ENCODE data around the gene MYO1B.

GRCh38 chr2:191412353-191412752 lies 167.1 kb downstream of the MYO1B start:
- TF ChIP-seq CTCF (optimal IDR thresholded peaks at IDR 0.05 in 1 of 3, IDR thresholded peaks at IDR 0.05 in 1 of 3, conservative IDR thresholded peaks at IDR 0.05 in 1 of 3; ENCODE audit: extremely low read depth in 1 of 3, insufficient read depth in 2 of 3, low read length in 3 of 3) (no peak), EZH2 (IDR thresholded peaks at IDR 0.05; ENCODE audit: low read length) (no peak)
